Esophagus squamous epithelium (tissue), 5 donors: Measurements from ENCODE around the gene CGA. TPM values are rescaled to one million over a fixed set of nuclear protein-coding genes. Genes with fewer than 3 reads are reported as not detected.
"Not testable (repeated sequence)": the region's sequence is repeated elsewhere in the genome, so short reads cannot be mapped to it uniquely, and the experiment has no call there.

ENCODE experiments used
- DNase-seq: peaks from one replicate; lab custom pipeline; 2025; lab: John Stamatoyannopoulos, UW
- H3K27ac ChIP-seq, 4 donors: fragments of 200-600 bp; sonication (generic); one replicate each; pipeline ENCODE4 v1.5.1; 2016 to 2019; ENCODE audit warnings: mild to moderate bottlenecking in 1 of 4
- H3K27me3 ChIP-seq, 4 donors: fragments of 200-600 bp; sonication (generic); 1 replicate in 3 of 4; 2 replicates in 1 of 4; pipeline versions ENCODE4 v1.5.1 to v1.6.0; 2017 to 2021; ENCODE audit warnings: antibody characterized with exemption in 1 of 4
- H3K36me3 ChIP-seq, 3 donors: fragments of 200-600 bp; sonication (generic); one replicate each; pipeline ENCODE4 v1.5.1; 2016 to 2019
- H3K4me1 ChIP-seq, 3 donors: fragments of 200-600 bp; sonication (generic); one replicate each; pipeline ENCODE4 v1.5.1; 2017 to 2019
- H3K4me3 ChIP-seq, 4 donors: fragments of 200-600 bp; sonication (generic); 1 replicate in 3 of 4; 2 replicates in 1 of 4; pipeline ENCODE4 v1.5.1; 2016 to 2019; ENCODE audit warnings: mild to moderate bottlenecking in 2 of 4, moderate library complexity in 1 of 4
- H3K9me3 ChIP-seq, 3 donors: fragments of 200-600 bp; sonication (generic); one replicate each; pipeline ENCODE4 v1.5.1; 2016 to 2019
- CTCF ChIP-seq, 6 experiments: fragments of 450-650 bp in 4 of 6; fragments of 200-600 bp in 2 of 6; sonication (generic) in 2 of 6; IDR thresholded peaks; one replicate each; pipeline ENCODE4 v1.5.1; 2016 to 2019; ENCODE audit warnings: antibody characterized with exemption in 6 of 6, mild to moderate bottlenecking in 4 of 6, moderate library complexity in 4 of 6
- POLR2A ChIP-seq, 4 donors: fragments of 450-650 bp; IDR thresholded peaks; one replicate each; pipeline ENCODE4 v1.6.1; 2017; ENCODE audit warnings: antibody characterized with exemption in 4 of 4, mild to moderate bottlenecking in 4 of 4, moderate library complexity in 3 of 4
- WGBS, 2 donors: methylation state at CpG; one replicate each; pipeline ENCODE4 v1.1.5; 2018; 5-methylcytosine and 5-hydroxymethylcytosine counted together
- intact Hi-C: fragments of 100-400 bp; cut with DNase I; formaldehyde crosslinking; loops from one replicate; pipeline ENCODE4 v1.15.0; 2022
- total RNA-seq, 4 donors: library from RNA; depleted of rRNA; stranded (reverse); fragments of >200 nt; gene quantifications; one replicate each; pipeline ENCODE4 v1.1.0, GENCODE V29; 2016
- donor health status: DM: yes; HTN: yes; CAD: no.

Gene CGA
- not detected for total RNA-seq

- intact Hi-C loops = no loop called here
- Histone ChIP-seq H3K27ac (no peak within 1 kb of the TSS), H3K36me3 (no peaks in the 10 kb centered on the region), H3K9me3 (no peaks in the 10 kb centered on the region), H3K27me3 (peaks cover 0 to 7% (median 0%) of the 10 kb centered on the region in 4 donors), H3K4me1 (no peaks in the 10 kb centered on the region), H3K4me3 (no peak within 1 kb of the TSS)
- TF ChIP-seq CTCF (IDR thresholded peaks at IDR 0.05) = no peak
- TF ChIP-seq POLR2A (IDR thresholded peaks at IDR 0.05) = no peak
- no peak for DNase-seq
- WGBS, 2 donors = 63 to 71% methylated on average over 6 of the region's 6 CpGs
Measured at GRCh38 chr6:87095087-87095509, at the start of gene CGA. CGA (minus strand) TSS chr6:87095106; CDS start chr6:87088200, 6,906 bp downstream.

GRCh38 chr6:87139927-87140326, 45.0 kb upstream of the CGA start:
- H3K4me1 ChIP-seq, H3K27ac ChIP-seq, H3K9me3 ChIP-seq, H3K36me3 ChIP-seq, intact Hi-C loops, H3K4me3 ChIP-seq, DNase-seq: not testable (repeated sequence)
- H3K27me3 ChIP-seq = peaks cover 0 to 10% (median 0%) of the 10 kb centered on the region in 4 donors
- 90 to 91% methylated on average over 4 to 7 of the region's 8 CpGs for WGBS, 2 donors

GRCh38 chr6:87139236-87139635, 44.3 kb upstream of the CGA start:
- Histone ChIP-seq H3K9me3 (no peaks in the 10 kb centered on the region), H3K36me3 (no peaks in the 10 kb centered on the region), H3K27me3 (peaks cover 0 to 10% (median 0%) of the 10 kb centered on the region in 4 donors), H3K27ac (no peak overlapping the region), H3K4me1 (no peaks in the 10 kb centered on the region), H3K4me3 (no peak overlapping the region)
- intact Hi-C loops = no loop called here
- TF ChIP-seq CTCF (IDR thresholded peaks at IDR 0.05) (peak; percentile 35 to 79 (median 70)), POLR2A (IDR thresholded peaks at IDR 0.05) (no peak)
- WGBS, 2 donors = 0 to 6% methylated on average over 1 of the region's 1 CpG
- DNase-seq = no peak

GRCh38 chr6:87136963-87137362, 42.1 kb upstream of the CGA start:
- WGBS, 2 donors = 6 to 30% methylated on average over 1 of the region's 1 CpG
- no peaks in the 10 kb centered on the region for H3K4me1 ChIP-seq
- H3K4me3 ChIP-seq = no peak overlapping the region
- no peak overlapping the region for H3K27ac ChIP-seq
- H3K9me3 ChIP-seq = no peaks in the 10 kb centered on the region
- TF ChIP-seq POLR2A (IDR thresholded peaks at IDR 0.05) (no peak), CTCF (IDR thresholded peaks at IDR 0.05) (no peak)
- no peak for DNase-seq
- intact Hi-C loops = no loop called here
- H3K27me3 ChIP-seq = peaks cover 0 to 10% (median 0%) of the 10 kb centered on the region in 4 donors
- H3K36me3 ChIP-seq = no peaks in the 10 kb centered on the region

- WGBS, 2 donors = 79 to 89% methylated on average over 2 of the region's 2 CpGs
- intact Hi-C loops = no loop called here
- DNase-seq = no peak
- H3K27ac ChIP-seq = no peak overlapping the region
- no peak overlapping the region for H3K4me3 ChIP-seq
- no peaks in the 10 kb centered on the region for H3K9me3 ChIP-seq
- peaks cover 0 to 8% (median 0%) of the 10 kb centered on the region in 4 donors for H3K27me3 ChIP-seq
- TF ChIP-seq CTCF (IDR thresholded peaks at IDR 0.05) = no peak
- TF ChIP-seq POLR2A (IDR thresholded peaks at IDR 0.05) = no peak
- no peaks in the 10 kb centered on the region for H3K4me1 ChIP-seq
- H3K36me3 ChIP-seq = no peaks in the 10 kb centered on the region
Measured at GRCh38 chr6:87127737-87128136, 32.8 kb upstream of the CGA start.

GRCh38 chr6:87126501-87126900, 31.6 kb upstream of the CGA start:
- no peak for DNase-seq
- peaks cover 0 to 14% (median 0%) of the 10 kb centered on the region in 4 donors for H3K27me3 ChIP-seq
- no peaks in the 10 kb centered on the region for H3K9me3 ChIP-seq
- H3K27ac ChIP-seq = no peak overlapping the region
- H3K4me1 ChIP-seq = no peaks in the 10 kb centered on the region
- no peak overlapping the region for H3K4me3 ChIP-seq
- 0% methylated on average over 1 of the region's 1 CpG for WGBS, 2 donors
- no peaks in the 10 kb centered on the region for H3K36me3 ChIP-seq
- TF ChIP-seq POLR2A (IDR thresholded peaks at IDR 0.05) = no peak
- TF ChIP-seq CTCF (IDR thresholded peaks at IDR 0.05) = no peak
- intact Hi-C loops = no loop called here
